HEK293 (cell line): ENCODE measurements around the gene RAD51AP1.

Experiments
- CTCF ChIA-PET: fragments of 350-600 bp; formaldehyde crosslinking; extraction: SDS; loops from one replicate; lab custom pipeline; 2021; ENCODE audit warnings: antibody characterized with exemption; lab: Yijun Ruan, JAX
- POLR2A ChIA-PET: fragments of 300-600 bp; formaldehyde crosslinking; extraction: SDS; loops from one replicate; lab custom pipeline; 2020; ENCODE audit warnings: antibody characterized with exemption, inconsistent platforms; lab: Yijun Ruan, JAX
- H3K27ac ChIP-seq: fragments of 200-500 bp; sonication (Bioruptor generic); 2 replicates; pipeline ENCODE4 v1.5.1; 2014; ENCODE audit warnings: low read depth, low read length, control low read depth, inconsistent platforms; ENCODE audit errors: extremely low read depth
- H3K36me3 ChIP-seq, 2 experiments: fragments of 200-500 bp in 1 of 2; sonication (Bioruptor generic) in 1 of 2; 1 replicate in 1 of 2; 2 replicates in 1 of 2; pipeline ENCODE4 v1.5.1; 2014 to 2017; ENCODE audit warnings: inconsistent platforms in 2 of 2, low read length in 2 of 2; ENCODE audit not compliant: control insufficient read depth in 2 of 2, insufficient read depth in 1 of 2
- H3K4me1 ChIP-seq: fragments of 200-500 bp; sonication (Bioruptor generic); 2 replicates; pipeline ENCODE4 v1.5.1; 2014; ENCODE audit warnings: mild to moderate bottlenecking, low read length, inconsistent platforms; ENCODE audit not compliant: control insufficient read depth, insufficient read depth
- H3K4me3 ChIP-seq: 2 replicates; pipeline ENCODE4 v1.5.1; 2011; ENCODE audit warnings: low read depth, mild to moderate bottlenecking, control low read depth, low read length, moderate library complexity
- H3K9me3 ChIP-seq: fragments of 200-500 bp; sonication (Bioruptor generic); 2 replicates; pipeline ENCODE4 v1.5.1; 2014; ENCODE audit warnings: low read depth, low read length, inconsistent platforms; ENCODE audit not compliant: control insufficient read depth, insufficient read depth
- EGR2 ChIP-seq: fragments of 450-650 bp; formaldehyde crosslinking; IDR thresholded peaks from 2 replicates; pipeline ENCODE4 v1.5.1; 2016; ENCODE audit warnings: low read depth, missing biosample characterization, missing genetic modification characterization
- HOXA7 ChIP-seq: sonication (generic); formaldehyde crosslinking; IDR thresholded peaks from 2 replicates; pipeline ENCODE4 v1.8.1; 2022; ENCODE audit warnings: missing genetic modification reagents, borderline replicate concordance
- KLF8 ChIP-seq: fragments of 450-650 bp; formaldehyde crosslinking; IDR thresholded peaks from 2 replicates; pipeline ENCODE4 v1.5.1; 2016; ENCODE audit warnings: missing biosample characterization, missing genetic modification characterization
- RBAK ChIP-seq: fragments of 450-650 bp; formaldehyde crosslinking; IDR thresholded peaks from 2 replicates; pipeline ENCODE4 v1.5.1; 2016; ENCODE audit warnings: missing biosample characterization, missing genetic modification characterization
- SALL2 ChIP-seq: fragments of 450-650 bp; formaldehyde crosslinking; IDR thresholded peaks from 2 replicates; pipeline ENCODE4 v1.5.0; 2017; ENCODE audit warnings: missing biosample characterization, mild to moderate bottlenecking, missing genetic modification characterization, borderline replicate concordance
- TSHZ1 ChIP-seq: fragments of 450-650 bp; formaldehyde crosslinking; IDR thresholded peaks from 2 replicates; pipeline ENCODE4 v1.5.1; 2016; ENCODE audit warnings: missing biosample characterization, missing genetic modification characterization, borderline replicate concordance
- ZNF10 ChIP-seq: fragments of 450-650 bp; formaldehyde crosslinking; IDR thresholded peaks from 2 replicates; pipeline ENCODE4 v1.5.1; 2017; ENCODE audit warnings: missing biosample characterization, missing genetic modification characterization
- ZNF121 ChIP-seq: fragments of 450-650 bp; formaldehyde crosslinking; IDR thresholded peaks from 2 replicates; pipeline ENCODE4 v1.5.1; 2016; ENCODE audit warnings: missing biosample characterization, missing genetic modification characterization
- ZNF19 ChIP-seq: fragments of 450-650 bp; formaldehyde crosslinking; IDR thresholded peaks from 2 replicates; pipeline ENCODE4; 2016; ENCODE audit warnings: missing biosample characterization, missing genetic modification characterization, low read depth
- ZNF214 ChIP-seq: fragments of 450-650 bp; formaldehyde crosslinking; IDR thresholded peaks from 2 replicates; pipeline ENCODE4 v1.5.1; 2017; ENCODE audit warnings: missing biosample characterization, mild to moderate bottlenecking, missing genetic modification characterization, borderline replicate concordance
- ZNF248 ChIP-seq: fragments of 450-650 bp; formaldehyde crosslinking; IDR thresholded peaks from 2 replicates; pipeline ENCODE4 v1.5.1; 2017; ENCODE audit warnings: missing biosample characterization, missing genetic modification characterization
- ZNF426 ChIP-seq: fragments of 450-650 bp; formaldehyde crosslinking; IDR thresholded peaks from 2 replicates; pipeline ENCODE4 v1.5.1; 2017; ENCODE audit warnings: missing biosample characterization, missing genetic modification characterization, mild to moderate bottlenecking, inconsistent platforms, moderate library complexity
- ZNF433 ChIP-seq: fragments of 450-650 bp; formaldehyde crosslinking; IDR thresholded peaks from 2 replicates; pipeline ENCODE4 v1.5.1; 2016; ENCODE audit warnings: missing biosample characterization, missing genetic modification characterization, low read depth
- ZNF449 ChIP-seq: fragments of 450-650 bp; formaldehyde crosslinking; IDR thresholded peaks from 2 replicates; pipeline ENCODE4 v1.5.1; 2017; ENCODE audit warnings: missing biosample characterization, mild to moderate bottlenecking, missing genetic modification characterization, moderate library complexity
- ZNF518A ChIP-seq: fragments of 450-650 bp; formaldehyde crosslinking; conservative IDR thresholded peaks from 2 replicates; pipeline ENCODE4 v1.5.1; 2016; ENCODE audit warnings: low read depth, missing biosample characterization, missing genetic modification characterization
- ZNF521 ChIP-seq: fragments of 450-650 bp; formaldehyde crosslinking; IDR thresholded peaks from 2 replicates; pipeline ENCODE4 v1.5.1; 2017; ENCODE audit warnings: missing biosample characterization, mild to moderate bottlenecking, missing genetic modification characterization
- ZNF544 ChIP-seq: fragments of 450-650 bp; formaldehyde crosslinking; IDR thresholded peaks from 2 replicates; pipeline ENCODE4 v1.5.0; 2017; ENCODE audit warnings: missing biosample characterization, missing genetic modification characterization
- ZNF560 ChIP-seq: fragments of 450-650 bp; formaldehyde crosslinking; IDR thresholded peaks from 2 replicates; pipeline ENCODE4 v1.5.1; 2017; ENCODE audit warnings: missing biosample characterization, missing genetic modification characterization, borderline replicate concordance
- ZNF585B ChIP-seq: fragments of 450-650 bp; formaldehyde crosslinking; IDR thresholded peaks from 2 replicates; pipeline ENCODE4 v1.5.1; 2016; ENCODE audit warnings: missing biosample characterization, missing genetic modification characterization
- ZNF629 ChIP-seq: fragments of 450-650 bp; formaldehyde crosslinking; IDR thresholded peaks from 2 replicates; pipeline ENCODE4 v1.5.1; 2017; ENCODE audit warnings: missing biosample characterization, missing genetic modification characterization
- ZNF785 ChIP-seq: fragments of 450-650 bp; formaldehyde crosslinking; IDR thresholded peaks from 2 replicates; pipeline ENCODE4 v1.5.1; 2016; ENCODE audit warnings: missing biosample characterization, missing genetic modification characterization
- ZSCAN5A ChIP-seq: fragments of 450-650 bp; formaldehyde crosslinking; IDR thresholded peaks from 2 replicates; pipeline ENCODE4 v1.5.1; 2016; ENCODE audit warnings: missing biosample characterization, missing genetic modification characterization

Gene RAD51AP1

GRCh38 chr12:4603421-4603820 lies 64.7 kb downstream of the RAD51AP1 start (continued):
- TF ChIP-seq ZNF518A (no peak), ZNF121 (no peak), ZNF585B (tag by site-specific recombination) (no peak), EGR2 (no peak), KLF8 (tag by site-specific recombination) (no peak), ZNF433 (tag by site-specific recombination) (no peak), SALL2 (tag by site-specific recombination) (no peak), ZNF521 (tag by site-specific recombination) (no peak), ZNF10 (tag by site-specific recombination) (no peak), HOXA7 (CRISPR knock-in tag) (no peak), ZNF560 (no peak), ZNF248 (tag by site-specific recombination) (no peak), ZNF19 (no peak)
- TF ChIP-seq, all 188 proteins: peak for 0

- Histone ChIP-seq H3K9me3 (no peaks in the 10 kb centered on the region), H3K36me3 (peaks cover 0 to 3% of the 10 kb centered on the region in 2 experiments; a peak in 1 of 3 replicates), H3K4me3 (no peak overlapping the region), H3K27ac (no peak overlapping the region), H3K4me1 (no peaks in the 10 kb centered on the region)
- TF ChIP-seq ZSCAN5A (tag by site-specific recombination) (no peak), ZNF214 (tag by site-specific recombination) (no peak)
- CTCF ChIA-PET = interaction anchor here (0.6 to 2.0 kb wide), 8 partner anchors 9 to 333 kb away, joined by 3 to 18 read pairs (median 5); no protein-coding TSS in a partner anchor
- POLR2A ChIA-PET = interaction anchor here (1.7 kb wide), 1 partner anchor 45 kb away, joined by 8 read pairs; the partner anchor contains the start of genes AKAP3 and NDUFA9
Observed at GRCh38 chr12:4603946-4604345, 65.3 kb downstream of the RAD51AP1 start.

- POLR2A ChIA-PET = interaction anchor here (1.7 kb wide), 1 partner anchor 44 kb away, joined by 8 read pairs; the partner anchor contains the start of genes AKAP3 and NDUFA9
- Histone ChIP-seq H3K27ac (peak overlapping the region; percentile 54; the same call in 1 of the 2 replicates), H3K36me3 (peaks cover 0 to 3% of the 10 kb centered on the region in 2 experiments; a peak in 1 of 3 replicates), H3K4me3 (peak overlapping the region; percentile 88), H3K9me3 (no peaks in the 10 kb centered on the region), H3K4me1 (no peaks in the 10 kb centered on the region)
- CTCF ChIA-PET = interaction anchor here (0.6 to 2.0 kb wide), 9 partner anchors 10 to 332 kb away, joined by 3 to 18 read pairs (median 5); partner anchors contain the start of gene DYRK4
- no peak for TF ChIP-seq ZNF544 (tag by site-specific recombination)
- no peak for TF ChIP-seq TSHZ1 (tag by site-specific recombination)
- no peak for TF ChIP-seq ZNF785
- TF ChIP-seq ZNF629 = peak; percentile 42; the same call in 1 of the 2 replicates
- no peak for TF ChIP-seq RBAK (tag by site-specific recombination)
- TF ChIP-seq ZNF449 (tag by site-specific recombination) = no peak
- no peak for TF ChIP-seq SALL2 (tag by site-specific recombination)
- no peak for TF ChIP-seq ZNF426 (tag by site-specific recombination)
Observed at GRCh38 chr12:4604684-4605193, 66.0 kb downstream of the RAD51AP1 start.
